Measurements from ENCODE around the gene SOX13.

The SOX13 gene

DNA sequence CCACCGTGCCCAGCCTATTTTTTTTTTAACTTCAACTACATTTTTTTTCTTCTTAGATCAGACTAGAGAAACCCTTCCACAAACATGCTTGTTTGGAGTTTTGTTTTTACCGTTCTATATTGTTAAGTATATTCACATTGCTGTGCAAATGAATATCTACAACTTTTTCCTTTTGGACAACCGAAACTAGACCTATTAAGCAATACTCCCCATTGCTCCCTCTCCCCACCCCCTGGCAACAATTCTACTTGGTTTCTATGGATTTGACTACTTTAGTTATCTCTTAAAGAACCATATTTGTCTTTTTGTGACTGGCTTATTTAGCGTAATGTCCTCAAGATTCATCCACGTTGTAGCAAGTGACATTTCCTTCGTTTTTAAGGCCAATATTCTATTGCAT lies 59.8 kb downstream of the SOX13 start:
- no peak for DNase-seq (ENCODE audit: low read depth, low spot score)

DNA sequence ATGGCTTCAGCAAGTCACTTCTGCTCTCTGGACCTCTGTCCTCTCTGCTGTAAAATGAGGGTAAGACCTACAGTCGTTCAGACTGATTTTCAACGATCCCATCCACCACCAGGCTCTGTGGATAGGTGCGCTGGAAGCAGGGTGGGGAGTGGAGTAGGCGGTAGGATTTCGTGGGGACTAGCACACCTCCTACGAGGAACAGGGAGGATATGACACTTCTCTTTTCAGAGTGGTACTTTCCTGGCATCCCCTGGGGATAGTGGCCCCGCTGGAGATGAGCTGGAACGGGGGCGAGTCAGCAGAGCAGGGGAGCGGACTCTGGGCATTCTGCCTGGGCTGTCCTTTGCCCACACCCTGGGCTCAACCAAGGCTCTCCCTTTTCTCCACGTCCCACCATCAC lies 61.2 kb downstream of the SOX13 start:
- DNase-seq (ENCODE audit: low read depth, low spot score), result no peak
- H3K4me3 ChIP-seq (ENCODE audit: insufficient read length, low read depth), result no peak overlapping the region
- no peak overlapping the region for H3K9ac ChIP-seq (ENCODE audit: insufficient read length, low read depth)
- H3K36me3 ChIP-seq (ENCODE audit: insufficient read depth, insufficient read length, low read length), result peaks cover 57% of the 10 kb centered on the region
- no peaks in the 10 kb centered on the region for H3K27me3 ChIP-seq (ENCODE audit: insufficient read depth, insufficient read length)
- H3K9me3 ChIP-seq (ENCODE audit: insufficient read depth, low read length), result no peaks in the 10 kb centered on the region
- H3K4me1 ChIP-seq (ENCODE audit: insufficient read depth, insufficient read length), result peaks cover 26% of the 10 kb centered on the region
- TF ChIP-seq ZNF274 (IDR thresholded peaks at IDR 0.05; ENCODE audit: low read depth, low read length) (no peak), SUZ12 (IDR thresholded peaks at IDR 0.05; ENCODE audit: extremely low read depth, insufficient read depth, insufficient read length) (no peak), YY1 (IDR thresholded peaks at IDR 0.05; ENCODE audit: insufficient read depth, insufficient read length) (no peak)

More for the DNA sequence above, 59.8 kb downstream of the SOX13 start:
- Histone ChIP-seq H3K4me3 (ENCODE audit: insufficient read length, low read depth) (no peak overlapping the region), H3K36me3 (ENCODE audit: insufficient read depth, insufficient read length, low read length) (peaks cover 48% of the 10 kb centered on the region), H3K9ac (ENCODE audit: insufficient read length, low read depth) (no peak overlapping the region), H3K9me3 (ENCODE audit: insufficient read depth, low read length) (no peaks in the 10 kb centered on the region), H3K4me1 (ENCODE audit: insufficient read depth, insufficient read length) (peaks cover 32% of the 10 kb centered on the region), H3K27me3 (ENCODE audit: insufficient read depth, insufficient read length) (no peaks in the 10 kb centered on the region)
- TF ChIP-seq SUZ12 (IDR thresholded peaks at IDR 0.05; ENCODE audit: extremely low read depth, insufficient read depth, insufficient read length), result no peak
- TF ChIP-seq ZNF274 (IDR thresholded peaks at IDR 0.05; ENCODE audit: low read depth, low read length), result no peak
- TF ChIP-seq YY1 (IDR thresholded peaks at IDR 0.05; ENCODE audit: insufficient read depth, insufficient read length), result no peak

DNA sequence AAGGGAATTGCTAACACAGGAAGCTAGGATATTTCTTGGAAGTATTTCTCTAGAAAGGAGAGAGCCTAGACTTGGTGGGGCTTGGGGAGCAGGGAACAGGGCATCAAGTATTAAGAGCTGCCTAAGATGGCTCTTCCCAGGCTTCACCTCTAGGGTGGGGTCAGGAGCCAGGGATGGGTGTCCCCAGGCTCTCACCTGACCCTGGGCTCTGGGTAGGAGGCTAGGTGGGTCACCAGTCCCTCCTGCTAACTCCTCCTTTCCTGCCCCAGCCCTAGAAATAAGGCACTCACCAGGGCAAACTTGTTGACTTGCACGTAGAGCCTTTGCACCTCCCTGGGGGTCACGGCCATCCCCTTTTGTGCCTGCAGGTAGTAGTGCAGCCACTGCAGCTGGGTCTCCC lies 63.9 kb downstream of the SOX13 start:
- DNase-seq (ENCODE audit: low read depth, low spot score), result no peak
- Histone ChIP-seq H3K9me3 (ENCODE audit: insufficient read depth, low read length) (no peaks in the 10 kb centered on the region), H3K9ac (ENCODE audit: insufficient read length, low read depth) (no peak overlapping the region), H3K27me3 (ENCODE audit: insufficient read depth, insufficient read length) (no peaks in the 10 kb centered on the region), H3K36me3 (ENCODE audit: insufficient read depth, insufficient read length, low read length) (peaks cover 61% of the 10 kb centered on the region), H3K4me3 (ENCODE audit: insufficient read length, low read depth) (no peak overlapping the region), H3K4me1 (ENCODE audit: insufficient read depth, insufficient read length) (peaks cover 7% of the 10 kb centered on the region)
- no peak for TF ChIP-seq ZNF274 (IDR thresholded peaks at IDR 0.05; ENCODE audit: low read depth, low read length)
- TF ChIP-seq SUZ12 (IDR thresholded peaks at IDR 0.05; ENCODE audit: extremely low read depth, insufficient read depth, insufficient read length), result no peak
- no peak for TF ChIP-seq YY1 (IDR thresholded peaks at IDR 0.05; ENCODE audit: insufficient read depth, insufficient read length)

GRCh38 chr1:204139088-204139487 lies 66.2 kb downstream of the SOX13 start:
- Histone ChIP-seq H3K36me3 (ENCODE audit: insufficient read depth, insufficient read length, low read length) (peaks cover 56% of the 10 kb centered on the region), H3K9ac (ENCODE audit: insufficient read length, low read depth) (no peak overlapping the region), H3K4me3 (ENCODE audit: insufficient read length, low read depth) (no peak overlapping the region), H3K9me3 (ENCODE audit: insufficient read depth, low read length) (no peaks in the 10 kb centered on the region), H3K27me3 (ENCODE audit: insufficient read depth, insufficient read length) (no peaks in the 10 kb centered on the region), H3K4me1 (ENCODE audit: insufficient read depth, insufficient read length) (peaks cover 8% of the 10 kb centered on the region)
- TF ChIP-seq SUZ12 (IDR thresholded peaks at IDR 0.05; ENCODE audit: extremely low read depth, insufficient read depth, insufficient read length) (no peak), ZNF274 (IDR thresholded peaks at IDR 0.05; ENCODE audit: low read depth, low read length) (no peak), YY1 (IDR thresholded peaks at IDR 0.05; ENCODE audit: insufficient read depth, insufficient read length) (no peak)
- DNase-seq (ENCODE audit: low read depth, low spot score), result no peak

DNA sequence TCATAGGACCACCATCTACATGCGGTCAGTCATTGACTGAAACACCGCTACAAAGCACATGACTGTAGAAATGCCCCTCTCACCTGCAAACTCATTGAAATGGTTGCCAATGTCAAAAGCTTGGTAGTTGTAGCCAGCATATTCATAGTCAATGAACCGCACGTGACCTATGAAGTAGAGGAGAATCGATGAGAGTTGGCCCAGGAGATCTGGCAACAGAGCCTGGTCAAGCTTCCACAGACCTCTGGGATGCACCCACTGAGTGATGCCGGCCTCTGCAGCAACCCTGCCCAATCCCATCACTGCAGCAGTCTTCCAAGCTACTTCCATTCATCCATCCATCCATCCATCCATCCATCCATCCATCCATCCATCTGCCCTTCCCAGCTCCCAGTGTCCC lies 67.0 kb downstream of the SOX13 start:
- H3K4me1 ChIP-seq (ENCODE audit: insufficient read depth, insufficient read length), result peaks cover 8% of the 10 kb centered on the region
- H3K4me3 ChIP-seq (ENCODE audit: insufficient read length, low read depth), result no peak overlapping the region
- no peak for DNase-seq (ENCODE audit: low read depth, low spot score)
- no peaks in the 10 kb centered on the region for H3K9me3 ChIP-seq (ENCODE audit: insufficient read depth, low read length)
- peaks cover 48% of the 10 kb centered on the region for H3K36me3 ChIP-seq (ENCODE audit: insufficient read depth, insufficient read length, low read length)
- no peak for TF ChIP-seq YY1 (IDR thresholded peaks at IDR 0.05; ENCODE audit: insufficient read depth, insufficient read length)
- TF ChIP-seq SUZ12 (IDR thresholded peaks at IDR 0.05; ENCODE audit: extremely low read depth, insufficient read depth, insufficient read length), result no peak
- TF ChIP-seq ZNF274 (IDR thresholded peaks at IDR 0.05; ENCODE audit: low read depth, low read length), result no peak
- no peaks in the 10 kb centered on the region for H3K27me3 ChIP-seq (ENCODE audit: insufficient read depth, insufficient read length)
- H3K9ac ChIP-seq (ENCODE audit: insufficient read length, low read depth), result no peak overlapping the region

DNA sequence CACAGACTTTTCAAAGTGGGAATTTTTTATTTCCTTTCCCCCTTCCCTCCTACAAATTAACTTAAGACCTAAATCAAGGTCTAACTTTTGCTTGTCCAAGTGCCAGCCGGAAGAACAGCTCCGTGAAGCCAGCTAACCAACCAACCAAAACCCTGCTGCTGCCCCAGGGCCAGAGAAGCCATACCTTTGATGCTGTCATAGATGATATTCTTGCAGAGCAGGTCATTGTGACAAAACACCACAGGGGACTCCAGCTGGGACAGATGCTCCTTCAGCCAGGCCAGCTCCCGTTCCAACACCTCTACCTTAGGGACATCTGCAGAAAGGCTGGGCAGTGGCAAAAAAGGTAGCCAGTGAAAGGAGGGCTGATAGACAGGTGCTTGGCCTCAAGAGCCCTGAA lies 68.2 kb downstream of the SOX13 start:
- H3K27me3 ChIP-seq (ENCODE audit: insufficient read depth, insufficient read length), result no peaks in the 10 kb centered on the region
- no peak overlapping the region for H3K9ac ChIP-seq (ENCODE audit: insufficient read length, low read depth)
- H3K36me3 ChIP-seq (ENCODE audit: insufficient read depth, insufficient read length, low read length), result peaks cover 50% of the 10 kb centered on the region
- DNase-seq (ENCODE audit: low read depth, low spot score), result no peak
- no peak overlapping the region for H3K4me3 ChIP-seq (ENCODE audit: insufficient read length, low read depth)
- peaks cover 8% of the 10 kb centered on the region for H3K4me1 ChIP-seq (ENCODE audit: insufficient read depth, insufficient read length)
- TF ChIP-seq ZNF274 (IDR thresholded peaks at IDR 0.05; ENCODE audit: low read depth, low read length) (no peak), SUZ12 (IDR thresholded peaks at IDR 0.05; ENCODE audit: extremely low read depth, insufficient read depth, insufficient read length) (no peak), YY1 (IDR thresholded peaks at IDR 0.05; ENCODE audit: insufficient read depth, insufficient read length) (no peak)
- no peaks in the 10 kb centered on the region for H3K9me3 ChIP-seq (ENCODE audit: insufficient read depth, low read length)

DNA sequence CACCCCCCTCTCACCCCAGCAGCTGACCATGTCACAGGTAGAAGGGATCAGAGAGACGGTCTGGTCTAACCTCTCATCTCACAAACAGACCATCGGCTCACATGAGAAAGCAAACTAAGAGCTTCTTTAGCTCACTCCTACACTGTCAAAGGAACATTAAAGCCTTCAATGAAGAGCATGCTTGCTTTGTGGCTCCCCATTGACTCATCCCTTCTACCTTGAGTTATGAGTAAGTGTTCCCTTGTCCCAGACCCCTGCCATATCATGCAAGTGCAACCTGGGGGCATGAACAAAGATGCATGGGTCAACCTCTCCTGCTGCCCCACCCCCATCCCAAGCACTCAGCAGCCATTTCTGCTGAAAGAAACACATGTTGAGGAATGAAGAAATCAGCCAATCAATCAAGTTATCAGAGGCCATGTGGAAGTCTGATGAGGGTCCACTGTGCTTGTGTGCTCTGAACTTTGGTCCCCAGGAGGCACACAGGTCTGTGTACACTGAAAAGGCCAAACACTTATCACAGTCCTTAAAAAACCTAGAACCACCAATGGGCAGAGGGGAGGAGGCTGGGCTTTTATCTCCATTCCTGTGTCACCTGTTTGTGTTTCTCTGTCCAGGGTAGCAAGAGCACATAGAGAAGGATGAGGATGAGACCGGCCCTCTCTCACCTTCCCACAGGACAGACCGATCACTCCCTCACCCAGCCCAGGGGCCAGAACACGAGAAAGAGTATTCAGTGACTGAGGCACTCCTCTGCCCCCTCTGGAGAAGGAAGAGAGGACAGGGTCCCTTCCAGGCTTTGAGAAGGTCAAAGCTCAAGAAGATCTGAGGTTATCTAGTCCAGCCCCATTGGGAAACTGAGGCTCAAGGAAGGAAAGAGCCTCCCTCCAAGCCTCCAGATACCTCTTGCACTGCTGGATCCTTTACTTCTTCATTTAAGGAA lies 69.4 kb downstream of the SOX13 start:
- Histone ChIP-seq H3K9me3 (ENCODE audit: insufficient read depth, low read length) (no peaks in the 10 kb centered on the region), H3K36me3 (ENCODE audit: insufficient read depth, insufficient read length, low read length) (peaks cover 45% of the 10 kb centered on the region), H3K27me3 (ENCODE audit: insufficient read depth, insufficient read length) (no peaks in the 10 kb centered on the region), H3K4me3 (ENCODE audit: insufficient read length, low read depth) (no peak overlapping the region), H3K9ac (ENCODE audit: insufficient read length, low read depth) (no peak overlapping the region), H3K4me1 (ENCODE audit: insufficient read depth, insufficient read length) (peaks cover 12% of the 10 kb centered on the region)
- TF ChIP-seq YY1 (IDR thresholded peaks at IDR 0.05; ENCODE audit: insufficient read depth, insufficient read length), result no peak
- TF ChIP-seq ZNF274 (IDR thresholded peaks at IDR 0.05; ENCODE audit: low read depth, low read length), result no peak
- no peak for TF ChIP-seq SUZ12 (IDR thresholded peaks at IDR 0.05; ENCODE audit: extremely low read depth, insufficient read depth, insufficient read length)
- DNase-seq (ENCODE audit: low read depth, low spot score), result no peak
